PC-9 (cell line): ENCODE measurements around the gene GALNT16. TPM values are rescaled to one million over a fixed set of nuclear protein-coding genes. Genes with fewer than 3 reads are reported as not detected.

Source experiments
- BruUV-seq: library from RNA; stranded (reverse); fragments of 400-500 nt; replicated peaks from 2 replicates; lab custom pipeline; 2021; lab: Mats Ljungman, UMichigan
- CTCF ChIA-PET: fragments of 300-600 bp; sonication (Branson Sonifier 250); formaldehyde crosslinking; loops from one replicate; lab custom pipeline; 2022; ENCODE audit warnings: antibody characterized with exemption; lab: Charles Lee
- POLR2A ChIA-PET: fragments of 300-600 bp; sonication (Branson Sonifier 250); formaldehyde crosslinking; loops from one replicate; lab custom pipeline; 2022; ENCODE audit warnings: antibody characterized with exemption; ENCODE audit not compliant: unreplicated experiment; lab: Charles Lee
- DNase-seq, 2 experiments: peaks; one replicate each; pipeline versions ENCODE4 v3.0.0 to v3.0.0-alpha.2; 2015 to 2022; ENCODE audit warnings: mixed read lengths in 1 of 2
- H2AFZ ChIP-seq: fragments of 200-600 bp; sonication (generic); 2 replicates; pipeline ENCODE4 v1.8.1; 2017; ENCODE audit warnings: antibody characterized with exemption
- H3F3A ChIP-seq: fragments of 200-600 bp; sonication (generic); 2 replicates; pipeline ENCODE4 v1.8.1; 2017; ENCODE audit warnings: antibody characterized with exemption, mild to moderate bottlenecking, low read depth; ENCODE audit not compliant: insufficient read depth
- H3K27ac ChIP-seq: fragments of 200-600 bp; sonication (generic); 2 replicates; pipeline ENCODE4 v1.6.1; 2016; ENCODE audit warnings: mixed run types
- H3K27me3 ChIP-seq: fragments of 200-600 bp; sonication (generic); 2 replicates; pipeline ENCODE4 v1.6.1; 2016; ENCODE audit warnings: low read depth, mixed run types; ENCODE audit not compliant: insufficient read depth
- H3K36me3 ChIP-seq: fragments of 200-600 bp; sonication (generic); 2 replicates; pipeline ENCODE4 v1.6.1; 2016; ENCODE audit warnings: low read depth, mixed run types
- H3K4me1 ChIP-seq: fragments of 200-600 bp; sonication (generic); replicated peaks from 2 replicates; pipeline ENCODE4 v1.6.1; 2016; ENCODE audit warnings: mixed run types; ENCODE audit not compliant: insufficient read depth
- H3K4me2 ChIP-seq: fragments of 200-600 bp; sonication (generic); 2 replicates; pipeline ENCODE4 v1.6.1; 2017; ENCODE audit warnings: mixed run types
- H3K4me3 ChIP-seq: fragments of 200-600 bp; sonication (generic); 2 replicates; pipeline ENCODE4 v1.6.1; 2016; ENCODE audit warnings: mixed run types
- H3K79me2 ChIP-seq: fragments of 200-600 bp; sonication (generic); 2 replicates; pipeline ENCODE4 v1.6.1; 2017; ENCODE audit warnings: low read depth, mixed run types
- H3K9me2 ChIP-seq: fragments of 200-600 bp; sonication (generic); 2 replicates; pipeline ENCODE4 v1.8.1; 2017; ENCODE audit warnings: mild to moderate bottlenecking; ENCODE audit not compliant: insufficient read depth
- H3K9me3 ChIP-seq: fragments of 200-600 bp; sonication (generic); 2 replicates; pipeline ENCODE4 v1.8.1; 2016; ENCODE audit warnings: low read depth; ENCODE audit not compliant: insufficient read depth
- H4K20me1 ChIP-seq: fragments of 200-600 bp; sonication (generic); 2 replicates; pipeline ENCODE4 v1.8.1; 2017; ENCODE audit not compliant: insufficient read depth
- CTCF ChIP-seq: fragments of 200-600 bp; sonication (generic); conservative IDR thresholded peaks from 2 replicates; pipeline ENCODE4 v1.6.1; 2017; ENCODE audit warnings: mixed run types, antibody characterized with exemption, mild to moderate bottlenecking, moderate library complexity
- EZH2 ChIP-seq: fragments of 200-600 bp; sonication (generic); IDR thresholded peaks from 2 replicates; pipeline ENCODE4 v1.8.0; 2017; ENCODE audit warnings: antibody characterized with exemption, low read depth
- intact Hi-C: fragments of 100-400 bp; cut with micrococcal nuclease; formaldehyde crosslinking; loops from one replicate; pipeline ENCODE4 v1.10.0; 2022; ENCODE audit not compliant: unreplicated experiment
- total RNA-seq: library from RNA; stranded (reverse); gene quantifications from 2 replicates; pipeline ENCODE4 v1.2.3, GENCODE V29; 2021

Gene GALNT16
- total RNA-seq, 1 experiment from 2014 or later = 22.8 TPM

GRCh38 chr14:69323266-69323998, 63.5 kb downstream of the GALNT16 start:
- ChIA-PET CTCF (interaction anchor here (0.5 kb wide), 1 partner anchor 808 kb away, joined by 13 read pairs; no protein-coding TSS in a partner anchor), POLR2A (no interaction called here)
- H3K27ac ChIP-seq = no peak overlapping the region
- BruUV-seq = no TSS peak
- no peaks in the 10 kb centered on the region for H3K9me3 ChIP-seq
- H3K4me3 ChIP-seq = no peak overlapping the region
- intact Hi-C loops = no loop called here
- no peak overlapping the region for H2AFZ ChIP-seq
- TF ChIP-seq CTCF (no peak), EZH2 (no peak)
- H3K36me3 ChIP-seq = no peaks in the 10 kb centered on the region
- no peak overlapping the region for H3K4me2 ChIP-seq
- DNase-seq = no peak
- no peaks in the 10 kb centered on the region for H4K20me1 ChIP-seq
- H3K27me3 ChIP-seq = peaks cover 10% of the 10 kb centered on the region; the same call in 1 of the 2 replicates
- no peaks in the 10 kb centered on the region for H3K79me2 ChIP-seq
- no peaks in the 10 kb centered on the region for H3K4me1 ChIP-seq
- no peaks in the 10 kb centered on the region for H3F3A ChIP-seq
- H3K9me2 ChIP-seq = no peaks in the 10 kb centered on the region

GRCh38 chr14:69323999-69324282, 64.0 kb downstream of the GALNT16 start:
- H3K9me3 ChIP-seq = no peaks in the 10 kb centered on the region
- H3K4me1 ChIP-seq = no peaks in the 10 kb centered on the region
- H3K36me3 ChIP-seq = no peaks in the 10 kb centered on the region
- no peaks in the 10 kb centered on the region for H3F3A ChIP-seq
- no peaks in the 10 kb centered on the region for H3K9me2 ChIP-seq
- H3K4me2 ChIP-seq = no peak overlapping the region
- ChIA-PET POLR2A (no interaction called here), CTCF (no interaction called here)
- no TSS peak for BruUV-seq
- H2AFZ ChIP-seq = no peak overlapping the region
- H3K4me3 ChIP-seq = no peak overlapping the region
- H3K27ac ChIP-seq = no peak overlapping the region
- H3K79me2 ChIP-seq = no peaks in the 10 kb centered on the region
- TF ChIP-seq EZH2 (no peak), CTCF (no peak)
- no peak for DNase-seq
- H3K27me3 ChIP-seq = peaks cover 13% of the 10 kb centered on the region; the same call in 1 of the 2 replicates
- intact Hi-C loops = no loop called here
- no peaks in the 10 kb centered on the region for H4K20me1 ChIP-seq

- H2AFZ ChIP-seq = no peak overlapping the region
- no TSS peak for BruUV-seq
- ChIA-PET POLR2A (no interaction called here), CTCF (no interaction called here)
- no peaks in the 10 kb centered on the region for H3F3A ChIP-seq
- no peak for DNase-seq
- no peaks in the 10 kb centered on the region for H3K4me1 ChIP-seq
- H3K36me3 ChIP-seq = no peaks in the 10 kb centered on the region
- no peak for TF ChIP-seq CTCF
- TF ChIP-seq EZH2 = no peak
- H3K27ac ChIP-seq = no peak overlapping the region
- intact Hi-C loops = no loop called here
- no peak overlapping the region for H3K4me2 ChIP-seq
- H3K9me2 ChIP-seq = no peaks in the 10 kb centered on the region
- no peak overlapping the region for H3K4me3 ChIP-seq
- no peaks in the 10 kb centered on the region for H3K79me2 ChIP-seq
- peaks cover 13% of the 10 kb centered on the region; the same call in 1 of the 2 replicates for H3K27me3 ChIP-seq
- H4K20me1 ChIP-seq = no peaks in the 10 kb centered on the region
- H3K9me3 ChIP-seq = no peaks in the 10 kb centered on the region
These were observed 64.5 kb downstream of the GALNT16 start for GRCh38 chr14:69324341-69324931.
